ENCODE data around the gene CNTN5.

GRCh38 chr11:99432677-99433076 lies 411.9 kb downstream of the CNTN5 start:
- no peak for TF ChIP-seq CTCF (IDR thresholded peaks at IDR 0.05)
- no peak for TF ChIP-seq EZH2 (IDR thresholded peaks at IDR 0.05; ENCODE audit: borderline replicate concordance, insufficient read depth, low read depth, low read length, poor library complexity, severe bottlenecking)

All from B cell (primary cell).